GM21367 (cell line): ENCODE measurements around the gene CLBA1.

ENCODE experiments used
- ATAC-seq: cut with Tn5 transposase; IDR thresholded peaks from one replicate; pipeline ENCODE4 v1.9.1; 2021; ENCODE audit not compliant: unreplicated experiment

CLBA1 gene

DNA sequence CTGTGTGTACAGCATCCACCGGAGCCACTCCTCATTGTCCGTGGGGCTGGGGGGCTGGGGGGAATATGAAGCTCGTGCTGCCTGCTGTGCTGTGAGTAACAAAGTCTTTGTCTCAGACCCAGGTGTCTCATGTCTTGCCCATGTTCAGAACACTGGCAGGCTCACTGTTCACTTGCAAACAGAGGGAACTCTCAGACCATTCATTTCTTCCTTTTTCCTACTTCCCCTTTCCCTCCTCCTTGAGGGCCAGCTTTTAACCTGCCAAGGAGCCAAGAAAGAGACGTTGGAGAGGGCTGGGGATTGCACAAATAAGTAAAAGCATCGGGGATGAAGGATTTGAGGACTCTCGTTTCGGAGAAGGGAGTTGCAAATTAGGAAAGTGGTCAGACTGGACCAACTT lies 58.1 kb downstream of the CLBA1 start:
- ATAC-seq = no peak
